HG02610 (cell line): ENCODE measurements around the gene LHCGR.

Experiments used
- ATAC-seq: cut with Tn5 transposase; IDR thresholded peaks from one replicate; pipeline ENCODE4 v1.9.1; 2021; ENCODE audit warnings: mild to moderate bottlenecking, moderate library complexity; ENCODE audit not compliant: unreplicated experiment

LHCGR gene

GRCh38 chr2:48755473-48755872, at the start of gene LHCGR:
Gene LHCGR, minus strand, starts transcription at chr2:48755724. Its CDS starts 53 bp downstream, at chr2:48755671.
- ATAC-seq = no peak

DNA sequence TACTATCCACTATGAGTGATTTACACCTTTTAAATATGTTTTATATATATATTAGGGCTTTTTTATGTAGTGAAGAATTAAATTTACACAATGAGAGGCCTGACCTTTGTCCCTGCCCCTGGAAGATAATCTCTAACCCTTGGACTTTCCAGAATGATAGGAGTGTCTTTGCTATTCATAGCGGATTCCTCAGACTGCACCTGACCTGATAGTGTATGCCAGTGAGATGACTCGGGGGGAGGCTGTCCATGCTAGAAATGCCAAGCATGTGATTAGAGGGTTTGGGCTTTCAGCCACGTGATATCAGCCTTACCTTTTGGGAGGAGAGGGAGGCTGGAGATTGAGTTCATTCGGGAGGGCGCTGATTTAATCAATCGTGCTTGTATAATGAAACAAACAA, 44.1 kb upstream of the LHCGR start:
- ATAC-seq = no peak

GRCh38 chr2:48795065-48795464, 39.5 kb upstream of the LHCGR start:
- ATAC-seq = no peak

DNA sequence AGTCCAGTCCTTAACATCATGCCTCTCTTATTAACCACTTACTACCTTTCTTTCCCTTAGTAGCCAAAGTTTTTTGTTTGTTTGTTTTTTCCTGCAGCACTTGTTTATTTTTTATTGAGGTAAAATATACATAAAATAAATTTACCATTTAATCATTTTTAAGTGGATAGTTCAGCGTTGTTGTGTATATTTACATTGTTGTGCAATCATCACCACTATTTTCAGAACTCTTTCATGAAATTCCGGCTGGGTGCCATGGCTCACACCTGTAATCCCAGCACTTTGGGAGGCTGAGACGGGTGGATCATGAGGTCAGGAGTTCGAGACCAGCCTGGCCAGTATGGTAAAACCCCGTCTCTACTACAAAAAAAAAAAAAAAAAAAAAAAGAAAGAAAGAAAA, 38.1 kb upstream of the LHCGR start:
- no peak for ATAC-seq

DNA sequence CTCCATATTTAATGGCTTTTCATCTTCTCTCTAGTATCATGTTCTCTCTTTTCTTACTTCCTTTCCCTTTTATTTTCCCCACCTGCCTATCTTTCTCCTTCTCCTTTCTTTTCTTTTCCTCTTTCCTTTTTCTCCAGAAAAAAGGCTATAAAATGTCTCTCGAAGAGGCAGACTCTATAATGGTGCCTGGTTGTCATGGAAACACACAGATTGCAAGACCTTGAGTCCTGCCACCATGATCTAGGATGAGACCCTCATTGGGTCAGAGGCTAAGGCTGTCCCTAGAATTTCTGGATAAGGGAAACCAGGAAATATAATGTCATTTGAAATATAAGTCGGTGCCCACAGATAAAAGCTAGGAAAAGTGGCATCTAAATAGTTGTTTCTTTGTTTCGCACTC, 36.5 kb upstream of the LHCGR start:
- no peak for ATAC-seq

DNA sequence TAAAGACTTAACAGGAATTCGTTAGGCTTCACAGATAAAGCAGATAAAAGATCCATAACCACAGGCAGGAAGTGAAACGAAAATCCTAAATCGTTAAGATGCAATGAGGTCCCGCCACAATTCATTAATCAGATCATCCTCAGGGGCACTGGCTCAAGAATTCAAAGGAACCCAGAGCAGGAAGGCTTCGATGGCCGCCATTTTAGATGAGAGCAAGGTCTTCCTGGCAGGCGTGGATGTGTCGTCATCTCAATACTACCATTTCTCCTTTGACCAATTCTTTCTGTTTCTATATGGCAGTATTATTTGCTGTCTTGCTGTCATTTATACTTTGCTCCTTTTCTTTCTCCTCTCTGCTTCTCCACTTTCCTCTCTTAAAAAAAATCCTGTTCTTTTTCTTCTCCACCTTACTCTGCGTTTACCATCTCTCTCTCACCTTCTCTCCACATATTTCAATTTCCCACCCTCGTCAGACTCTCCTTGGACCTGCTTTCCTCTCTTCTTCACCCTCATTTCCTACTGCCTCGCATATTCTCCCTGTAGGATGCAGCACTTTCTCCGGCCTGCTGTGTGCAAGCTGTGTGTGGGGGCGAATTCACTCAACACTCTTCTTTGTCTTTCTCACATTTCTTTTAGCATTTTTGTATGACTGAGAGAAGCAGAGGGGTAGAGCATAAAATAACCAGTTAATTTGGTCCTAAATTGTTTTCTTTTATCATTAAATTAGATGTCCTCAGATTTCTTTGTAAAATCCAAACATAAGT, 35.1 kb upstream of the LHCGR start:
- ATAC-seq = no peak

GRCh38 chr2:48787580-48787979, 32.1 kb upstream of the LHCGR start:
- ATAC-seq = no peak

DNA sequence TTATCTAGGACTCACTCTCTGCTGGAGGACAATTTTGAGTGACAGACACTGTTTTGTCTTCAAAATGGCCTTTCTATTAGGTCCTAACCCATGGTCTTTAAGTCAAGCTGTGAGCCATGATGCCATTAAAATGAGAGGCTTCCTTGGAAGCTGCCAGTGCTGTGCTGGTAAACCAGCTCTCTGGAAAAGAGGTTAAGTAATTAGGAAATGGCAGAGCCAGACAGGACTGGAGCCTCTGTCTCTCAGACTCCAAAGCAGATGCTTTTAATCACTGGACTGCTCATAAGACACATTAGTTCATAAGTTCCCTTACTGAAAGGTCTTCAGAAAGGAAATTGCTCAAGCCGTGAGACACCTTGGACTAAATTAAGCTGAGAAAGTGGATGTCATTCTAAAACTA, 25.8 kb upstream of the LHCGR start:
- ATAC-seq = no peak

DNA sequence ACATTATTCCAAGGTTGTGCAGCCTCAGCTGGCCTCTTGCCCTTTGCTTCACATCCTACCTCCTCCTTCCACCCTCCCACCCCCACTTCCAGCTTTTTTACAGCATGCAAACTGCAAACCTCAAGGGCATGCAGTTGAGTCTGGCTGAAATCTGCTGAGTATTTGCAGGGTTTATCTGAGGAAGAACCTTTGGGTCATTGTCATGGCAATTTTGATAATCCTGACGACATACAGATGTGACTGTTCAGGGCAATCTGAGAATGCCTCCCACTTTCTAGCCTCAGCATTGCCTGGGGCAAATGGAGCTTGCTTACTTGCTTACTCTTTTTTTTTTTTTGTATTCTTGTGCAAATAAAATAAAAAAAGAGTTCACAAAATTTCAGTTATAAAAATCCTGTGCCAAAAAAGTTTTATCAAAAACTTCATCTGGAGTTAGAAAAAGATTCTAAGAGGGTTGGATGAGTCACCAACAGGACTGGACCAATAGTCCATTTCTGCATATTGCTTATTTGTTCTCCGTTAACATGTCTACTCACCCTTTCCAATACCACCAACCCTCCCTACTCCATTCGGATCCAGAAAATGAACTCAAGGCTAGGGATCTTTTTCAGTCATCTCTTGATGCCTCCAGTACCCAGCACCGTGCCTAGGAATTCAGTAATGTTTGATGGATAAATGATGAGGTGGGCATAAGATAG, 23.6 kb upstream of the LHCGR start:
- no peak for ATAC-seq

DNA sequence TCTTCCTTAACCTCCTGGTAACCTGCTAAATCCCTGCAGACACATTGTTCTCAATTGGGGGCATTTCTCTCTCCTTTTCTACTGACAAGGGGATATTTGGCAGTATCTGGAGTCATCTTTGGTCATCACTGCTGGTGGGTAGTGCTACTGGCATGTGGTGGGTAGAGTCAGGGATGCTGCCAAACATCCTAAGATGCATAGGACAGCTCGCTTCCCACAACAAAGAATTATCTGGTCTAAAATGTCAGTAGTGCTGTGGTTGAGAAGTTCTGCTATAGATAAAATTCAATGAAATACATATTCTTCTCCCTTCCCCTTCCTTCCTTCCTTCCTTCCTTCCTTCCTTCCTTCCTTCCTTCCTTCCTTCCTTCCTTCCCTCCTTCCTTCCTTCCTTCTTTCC, 18.7 kb upstream of the LHCGR start:
- no peak for ATAC-seq

DNA sequence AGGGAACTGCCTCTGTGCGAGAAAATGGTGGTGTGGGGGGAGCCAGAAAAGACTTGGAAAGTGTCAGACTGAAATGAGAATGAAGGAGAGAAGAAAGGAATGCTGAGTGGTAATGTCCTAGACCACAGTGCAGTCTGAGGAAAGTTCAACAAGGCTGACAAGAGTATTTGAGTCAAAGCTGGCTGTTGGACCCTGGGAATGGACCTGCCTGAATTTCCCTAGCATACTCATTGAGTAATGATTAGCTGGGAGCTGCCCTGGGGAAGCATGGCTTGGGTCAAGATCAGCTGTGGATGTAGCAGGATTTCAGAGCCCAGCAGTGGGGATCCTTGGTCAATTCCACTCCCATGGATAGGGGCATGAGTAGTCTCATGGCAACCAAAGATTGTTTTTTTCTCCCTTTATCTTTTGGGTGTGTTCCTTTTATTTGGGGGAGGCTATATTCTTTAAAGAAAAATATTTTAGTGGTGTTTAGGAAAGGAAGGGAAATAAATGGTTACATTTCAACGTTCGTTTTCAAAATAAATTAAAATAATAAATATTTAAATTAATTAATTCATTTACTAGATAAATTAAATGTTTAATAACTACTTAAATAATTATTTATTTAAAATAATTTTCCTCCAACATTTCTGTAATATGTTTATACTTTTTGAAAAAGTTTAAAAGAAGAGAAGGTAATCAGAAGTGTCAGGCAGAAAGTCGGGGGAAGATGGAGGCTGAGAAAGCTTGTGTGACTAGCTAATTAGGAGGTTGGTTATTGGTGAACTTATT, 15.9 kb upstream of the LHCGR start:
- ATAC-seq = no peak

DNA sequence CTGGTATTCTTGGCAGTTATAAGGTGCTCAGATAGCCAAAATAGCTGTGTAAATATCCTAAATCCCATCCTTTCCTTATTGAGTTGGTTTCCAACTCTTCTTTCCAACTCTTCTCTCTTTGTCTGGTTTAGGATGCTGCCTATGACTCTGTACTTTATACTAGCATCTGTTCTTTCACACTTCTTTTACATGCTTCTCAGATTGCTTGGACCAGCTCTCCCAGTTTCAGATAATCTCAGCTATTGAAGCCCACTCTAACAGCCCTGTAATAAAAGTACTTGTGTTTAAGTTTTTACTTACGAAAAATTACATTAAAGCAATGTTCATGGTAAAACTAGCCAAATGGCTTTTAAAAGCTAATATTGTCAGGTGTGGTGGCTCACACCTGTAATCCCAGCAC, 14.7 kb upstream of the LHCGR start:
- ATAC-seq = no peak

DNA sequence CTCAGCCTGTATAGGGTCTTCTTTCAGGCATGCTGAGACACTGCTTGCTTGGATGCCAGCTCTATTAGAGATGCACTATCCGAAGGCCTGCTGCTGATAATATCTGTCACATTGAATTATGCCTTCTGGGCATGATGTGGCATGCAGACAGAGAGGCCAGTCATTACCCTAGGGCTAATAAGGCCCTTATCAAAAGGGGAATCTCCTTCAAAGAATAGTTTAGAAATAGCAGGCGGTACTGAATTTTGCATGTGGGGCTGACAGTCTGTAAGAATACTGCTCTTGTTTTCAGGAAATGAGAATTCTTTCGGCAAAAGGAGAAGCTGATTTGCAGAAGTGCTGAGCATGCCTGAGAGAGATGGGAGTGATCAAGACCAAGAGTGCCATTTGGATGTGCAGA, 13.1 kb upstream of the LHCGR start:
- ATAC-seq = no peak

- ATAC-seq = no peak
Measured at GRCh38 chr2:48767330-48767729, 11.8 kb upstream of the LHCGR start.

DNA sequence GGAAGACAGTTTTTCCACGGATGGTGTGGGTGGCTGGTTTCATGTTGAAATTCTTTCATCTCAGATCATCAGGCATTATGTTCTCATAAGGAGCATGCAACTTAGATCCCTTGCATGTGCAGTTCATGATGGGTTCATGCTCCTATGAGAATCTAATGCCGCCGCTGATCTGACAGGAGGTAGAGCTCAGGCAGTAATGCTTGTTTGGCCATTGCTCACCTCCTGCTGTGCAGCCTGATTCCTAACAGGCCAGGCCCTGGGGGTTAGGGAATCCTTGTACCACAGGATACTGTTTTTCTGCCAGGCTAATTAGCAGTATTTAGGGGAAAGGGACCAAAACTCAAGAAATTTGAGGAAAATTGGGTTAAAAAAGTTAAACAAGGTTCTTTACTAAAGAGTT, 5.3 kb upstream of the LHCGR start:
- no peak for ATAC-seq

DNA sequence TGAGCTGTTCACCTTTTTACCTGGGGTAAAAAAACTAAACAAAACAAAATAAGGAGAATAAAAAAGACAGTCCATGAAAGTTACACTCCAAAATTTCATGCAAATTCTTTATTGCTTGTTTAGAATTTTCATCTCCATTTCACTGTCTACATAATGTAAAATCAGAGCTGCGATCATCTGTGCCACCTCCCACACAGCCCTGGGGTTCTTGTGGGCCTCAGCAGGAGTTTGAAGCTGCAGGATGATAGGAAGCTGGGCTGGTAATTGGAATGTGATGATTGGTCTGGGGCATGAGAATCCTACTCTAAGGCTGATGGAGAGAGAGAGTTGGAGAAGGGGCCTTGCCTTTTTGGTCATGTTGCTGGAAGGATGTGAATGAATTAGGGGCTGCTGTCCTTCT, 4.2 kb upstream of the LHCGR start:
- no peak for ATAC-seq

GRCh38 chr2:48756289-48756688, 765 bp upstream of the LHCGR start:
- ATAC-seq = no peak

- ATAC-seq = no peak
Measured at GRCh38 chr2:48754874-48755273, 650 bp downstream of the LHCGR start.

GRCh38 chr2:48753228-48753627, 2.3 kb downstream of the LHCGR start:
- ATAC-seq = no peak

DNA sequence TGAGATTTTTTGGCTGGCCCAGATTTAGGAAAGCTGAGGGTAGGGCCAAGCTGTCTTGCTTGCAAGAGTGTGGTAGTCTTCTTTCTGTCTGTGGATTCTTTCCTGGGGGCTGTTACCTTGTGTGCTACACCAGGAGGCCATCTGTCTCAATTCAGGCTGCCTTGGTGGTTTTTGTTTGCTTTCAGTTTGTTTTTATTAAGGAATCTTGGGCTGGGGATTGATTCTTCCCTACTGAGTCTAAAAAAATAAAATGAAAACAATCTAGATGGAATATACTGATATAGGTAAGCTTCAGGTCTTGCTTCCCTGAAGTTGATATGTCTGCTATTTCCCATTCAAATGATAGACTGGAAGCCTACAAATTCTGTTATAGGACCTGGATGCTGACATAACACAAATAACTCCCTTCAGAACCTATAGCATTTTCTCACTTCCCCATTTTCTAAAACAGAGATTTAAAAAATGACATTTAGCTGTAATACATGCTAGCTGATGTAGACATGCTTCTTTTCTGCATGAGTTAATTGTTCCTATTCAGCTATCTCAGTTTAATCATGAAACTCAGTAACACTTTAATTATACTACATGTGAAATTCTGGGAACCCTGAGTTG, 5.3 kb downstream of the LHCGR start:
- ATAC-seq = peak; percentile 48
